ENCODE measurements around the gene MYH7B. TPM values are rescaled to one million over a fixed set of nuclear protein-coding genes. Genes with fewer than 3 reads are reported as not detected.

MYH7B gene
- total RNA-seq, 4 donors from 2014 or later: 0.07 to 0.78 (median 0.16) TPM

DNA sequence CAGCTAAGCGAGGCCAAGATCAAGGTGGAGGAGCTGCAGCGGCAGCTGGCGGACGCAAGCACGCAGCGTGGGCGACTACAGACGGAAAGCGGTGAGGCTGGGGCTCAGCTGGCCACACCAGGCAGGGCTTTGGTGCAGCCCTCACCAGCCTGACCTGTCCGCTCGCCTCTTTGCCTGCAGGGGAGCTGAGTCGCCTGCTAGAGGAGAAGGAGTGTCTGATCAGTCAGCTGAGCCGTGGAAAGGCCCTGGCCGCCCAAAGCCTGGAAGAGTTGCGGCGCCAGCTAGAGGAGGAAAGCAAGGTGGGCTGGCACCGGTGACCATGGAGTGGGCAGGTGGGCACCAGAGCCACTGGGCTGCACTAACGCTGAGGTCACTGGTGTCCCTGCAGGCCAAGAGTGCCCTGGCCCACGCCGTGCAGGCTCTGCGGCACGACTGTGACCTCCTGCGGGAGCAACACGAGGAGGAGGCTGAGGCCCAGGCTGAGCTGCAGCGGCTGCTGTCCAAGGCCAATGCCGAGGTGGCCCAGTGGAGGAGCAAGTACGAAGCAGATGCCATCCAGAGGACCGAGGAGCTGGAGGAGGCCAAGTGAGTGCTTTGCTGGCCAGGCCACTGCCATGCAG is 42.8 kb downstream of the MYH7B start:
- ATAC-seq: no peak
- Histone ChIP-seq H3K9me3 (no peaks in the 10 kb centered on the region), H3K4me1 (peaks cover 0 to 16% (median 7%) of the 10 kb centered on the region in 3 donors), H3K36me3 (peaks cover 0 to 96% of the 10 kb centered on the region in 2 donors), H3K27me3 (no peaks in the 10 kb centered on the region), H3K4me3 (no peak overlapping the region), H3K27ac (no peak overlapping the region)
- 91% methylated on average over 8 of the region's 28 CpGs; no CpG with 5 or more reads in 1 of the 2 donors for WGBS, 2 donors (ENCODE audit: low coverage in 1 of 2)
- TF ChIP-seq, protein P1, sequence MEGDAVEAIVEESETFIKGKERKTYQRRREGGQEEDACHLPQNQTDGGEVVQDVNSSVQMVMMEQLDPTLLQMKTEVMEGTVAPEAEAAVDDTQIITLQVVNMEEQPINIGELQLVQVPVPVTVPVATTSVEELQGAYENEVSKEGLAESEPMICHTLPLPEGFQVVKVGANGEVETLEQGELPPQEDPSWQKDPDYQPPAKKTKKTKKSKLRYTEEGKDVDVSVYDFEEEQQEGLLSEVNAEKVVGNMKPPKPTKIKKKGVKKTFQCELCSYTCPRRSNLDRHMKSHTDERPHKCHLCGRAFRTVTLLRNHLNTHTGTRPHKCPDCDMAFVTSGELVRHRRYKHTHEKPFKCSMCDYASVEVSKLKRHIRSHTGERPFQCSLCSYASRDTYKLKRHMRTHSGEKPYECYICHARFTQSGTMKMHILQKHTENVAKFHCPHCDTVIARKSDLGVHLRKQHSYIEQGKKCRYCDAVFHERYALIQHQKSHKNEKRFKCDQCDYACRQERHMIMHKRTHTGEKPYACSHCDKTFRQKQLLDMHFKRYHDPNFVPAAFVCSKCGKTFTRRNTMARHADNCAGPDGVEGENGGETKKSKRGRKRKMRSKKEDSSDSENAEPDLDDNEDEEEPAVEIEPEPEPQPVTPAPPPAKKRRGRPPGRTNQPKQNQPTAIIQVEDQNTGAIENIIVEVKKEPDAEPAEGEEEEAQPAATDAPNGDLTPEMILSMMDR (IDR thresholded peaks at IDR 0.05): no peak
- TF ChIP-seq POLR2AphosphoS5 (IDR thresholded peaks at IDR 0.05) (no peak), EP300 (IDR thresholded peaks at IDR 0.05) (no peak), POLR2A (IDR thresholded peaks at IDR 0.05) (no peak)

DNA sequence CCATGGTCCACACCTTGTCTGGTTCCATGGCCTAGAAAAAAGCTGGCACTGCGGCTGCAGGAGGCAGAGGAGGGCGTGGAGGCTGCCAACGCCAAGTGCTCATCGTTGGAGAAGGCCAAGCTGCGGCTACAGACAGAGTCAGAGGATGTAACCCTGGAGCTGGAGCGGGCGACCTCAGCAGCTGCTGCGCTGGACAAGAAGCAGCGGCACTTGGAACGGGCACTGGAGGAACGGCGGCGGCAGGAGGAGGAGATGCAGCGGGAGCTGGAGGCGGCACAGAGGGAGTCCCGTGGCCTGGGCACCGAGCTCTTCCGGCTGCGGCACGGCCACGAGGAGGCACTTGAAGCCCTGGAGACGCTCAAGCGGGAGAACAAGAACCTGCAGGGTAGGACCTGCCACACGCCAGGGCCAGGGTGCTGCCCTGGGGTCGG is 43.4 kb downstream of the MYH7B start:
- no peaks in the 10 kb centered on the region for H3K27me3 ChIP-seq
- peaks cover 0 to 16% (median 7%) of the 10 kb centered on the region in 3 donors for H3K4me1 ChIP-seq
- WGBS, 2 donors (ENCODE audit: low coverage in 1 of 2): 95 to 96% methylated on average over 4 to 11 of the region's 25 CpGs
- peaks cover 0 to 96% of the 10 kb centered on the region in 2 donors for H3K36me3 ChIP-seq
- H3K9me3 ChIP-seq: no peaks in the 10 kb centered on the region
- TF ChIP-seq POLR2AphosphoS5 (IDR thresholded peaks at IDR 0.05) (no peak), EP300 (IDR thresholded peaks at IDR 0.05) (no peak), POLR2A (IDR thresholded peaks at IDR 0.05) (no peak)
- TF ChIP-seq, protein P1 (IDR thresholded peaks at IDR 0.05): no peak
- ATAC-seq: no peak
- H3K27ac ChIP-seq: no peak overlapping the region
- no peak overlapping the region for H3K4me3 ChIP-seq

DNA sequence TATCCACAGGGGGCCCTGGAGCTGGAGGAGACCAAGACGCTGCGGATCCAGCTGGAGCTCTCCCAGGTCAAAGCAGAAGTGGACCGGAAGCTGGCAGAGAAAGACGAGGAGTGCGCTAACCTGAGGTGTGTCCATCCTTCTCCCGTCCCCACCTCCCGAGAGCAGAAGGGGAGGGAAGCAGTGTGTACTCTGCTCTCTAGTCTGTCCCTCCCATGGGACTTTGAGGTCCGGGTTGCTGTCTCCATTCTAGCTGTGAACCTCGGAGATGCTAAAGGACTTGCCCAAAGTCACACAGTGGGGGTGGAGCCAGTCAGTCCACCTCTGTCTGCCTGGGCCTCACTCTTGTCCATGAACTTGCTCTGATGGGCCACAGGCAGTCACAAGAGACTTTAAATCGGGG is 44.1 kb downstream of the MYH7B start:
- Histone ChIP-seq H3K4me3 (no peak overlapping the region), H3K27me3 (no peaks in the 10 kb centered on the region), H3K4me1 (peaks cover 0 to 16% (median 7%) of the 10 kb centered on the region in 3 donors), H3K9me3 (no peaks in the 10 kb centered on the region), H3K27ac (no peak overlapping the region), H3K36me3 (peaks cover 0 to 96% of the 10 kb centered on the region in 2 donors)
- TF ChIP-seq, protein P1 (IDR thresholded peaks at IDR 0.05): no peak
- no peak for TF ChIP-seq POLR2A (IDR thresholded peaks at IDR 0.05)
- no peak for TF ChIP-seq POLR2AphosphoS5 (IDR thresholded peaks at IDR 0.05)
- no peak for TF ChIP-seq EP300 (IDR thresholded peaks at IDR 0.05)
- WGBS, 2 donors (ENCODE audit: low coverage in 1 of 2): 40 to 46% methylated on average over 2 of the region's 10 CpGs
- ATAC-seq: no peak

DNA sequence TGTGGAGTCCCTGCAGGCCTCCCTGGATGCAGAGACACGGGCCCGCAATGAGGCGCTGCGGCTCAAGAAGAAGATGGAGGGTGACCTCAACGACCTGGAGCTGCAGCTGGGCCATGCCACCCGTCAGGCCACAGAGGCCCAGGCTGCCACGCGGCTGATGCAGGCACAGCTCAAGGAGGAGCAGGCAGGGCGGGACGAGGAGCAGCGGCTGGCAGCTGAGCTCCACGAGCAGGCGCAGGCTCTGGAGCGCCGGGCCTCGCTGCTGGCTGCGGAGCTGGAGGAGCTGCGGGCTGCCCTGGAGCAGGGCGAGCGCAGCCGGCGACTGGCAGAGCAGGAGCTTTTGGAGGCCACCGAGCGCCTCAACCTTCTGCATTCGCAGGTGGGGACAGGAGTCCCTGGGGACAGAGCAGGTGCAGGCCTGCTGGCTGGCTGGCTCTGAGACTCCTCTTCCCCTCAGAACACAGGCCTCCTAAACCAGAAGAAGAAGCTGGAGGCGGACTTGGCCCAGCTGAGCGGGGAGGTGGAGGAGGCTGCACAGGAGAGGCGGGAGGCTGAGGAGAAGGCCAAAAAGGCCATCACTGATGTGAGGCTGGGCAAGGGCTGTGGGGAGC is 44.7 kb downstream of the MYH7B start:
- no peak for TF ChIP-seq POLR2A (IDR thresholded peaks at IDR 0.05)
- TF ChIP-seq EP300 (IDR thresholded peaks at IDR 0.05): no peak
- TF ChIP-seq, protein P1 (IDR thresholded peaks at IDR 0.05): no peak
- TF ChIP-seq POLR2AphosphoS5 (IDR thresholded peaks at IDR 0.05): no peak
- 66 to 90% methylated on average over 2 to 5 of the region's 28 CpGs for WGBS, 2 donors (ENCODE audit: low coverage in 1 of 2)
- H3K4me1 ChIP-seq: peaks cover 0 to 16% (median 7%) of the 10 kb centered on the region in 3 donors
- H3K27ac ChIP-seq: no peak overlapping the region
- no peak for ATAC-seq
- H3K36me3 ChIP-seq: peaks cover 0 to 96% of the 10 kb centered on the region in 2 donors
- no peaks in the 10 kb centered on the region for H3K9me3 ChIP-seq
- H3K4me3 ChIP-seq: no peak overlapping the region
- no peaks in the 10 kb centered on the region for H3K27me3 ChIP-seq

Measured in gastroesophageal sphincter (tissue), 4 donors.